ENCODE results near the gene TRDN.

DNA sequence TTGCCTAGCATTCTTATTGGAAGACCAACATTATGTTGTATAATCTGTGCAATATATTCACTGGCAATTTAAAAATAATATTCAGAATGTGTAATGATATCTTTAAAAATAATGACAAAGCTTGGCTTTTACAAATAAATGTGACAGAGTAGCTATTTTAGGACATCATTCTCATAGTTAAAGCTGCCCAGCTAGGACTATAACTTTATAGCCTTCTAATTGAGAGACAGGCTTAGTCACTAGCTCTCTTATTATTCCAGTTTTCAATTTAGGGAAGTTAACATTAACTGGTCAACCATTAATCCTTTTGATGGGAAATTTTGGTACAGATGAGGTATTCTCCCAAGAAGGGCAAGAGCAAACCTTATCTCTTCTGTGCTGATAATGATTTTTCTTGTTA lies 443.5 kb downstream of the TRDN start:
- TF ChIP-seq, protein P1, sequence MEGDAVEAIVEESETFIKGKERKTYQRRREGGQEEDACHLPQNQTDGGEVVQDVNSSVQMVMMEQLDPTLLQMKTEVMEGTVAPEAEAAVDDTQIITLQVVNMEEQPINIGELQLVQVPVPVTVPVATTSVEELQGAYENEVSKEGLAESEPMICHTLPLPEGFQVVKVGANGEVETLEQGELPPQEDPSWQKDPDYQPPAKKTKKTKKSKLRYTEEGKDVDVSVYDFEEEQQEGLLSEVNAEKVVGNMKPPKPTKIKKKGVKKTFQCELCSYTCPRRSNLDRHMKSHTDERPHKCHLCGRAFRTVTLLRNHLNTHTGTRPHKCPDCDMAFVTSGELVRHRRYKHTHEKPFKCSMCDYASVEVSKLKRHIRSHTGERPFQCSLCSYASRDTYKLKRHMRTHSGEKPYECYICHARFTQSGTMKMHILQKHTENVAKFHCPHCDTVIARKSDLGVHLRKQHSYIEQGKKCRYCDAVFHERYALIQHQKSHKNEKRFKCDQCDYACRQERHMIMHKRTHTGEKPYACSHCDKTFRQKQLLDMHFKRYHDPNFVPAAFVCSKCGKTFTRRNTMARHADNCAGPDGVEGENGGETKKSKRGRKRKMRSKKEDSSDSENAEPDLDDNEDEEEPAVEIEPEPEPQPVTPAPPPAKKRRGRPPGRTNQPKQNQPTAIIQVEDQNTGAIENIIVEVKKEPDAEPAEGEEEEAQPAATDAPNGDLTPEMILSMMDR (IDR thresholded peaks at IDR 0.05): no peak
- no peak for TF ChIP-seq EZH2phosphoT487 (IDR thresholded peaks at IDR 0.05)
